ENCODE data around the gene NUDC. TPM values are rescaled to one million over a fixed set of nuclear protein-coding genes. Genes with fewer than 3 reads are reported as not detected.
A peak's percentile ranks its signal among the peaks of the same experiment; 100 is the strongest.
"Not testable (repeated sequence)": the region's sequence is repeated elsewhere in the genome, so short reads cannot be mapped to it uniquely, and the experiment has no call there.

Gene NUDC
- 10 to 100 TPM; 85.1 to 91.2 TPM for total RNA-seq

DNA sequence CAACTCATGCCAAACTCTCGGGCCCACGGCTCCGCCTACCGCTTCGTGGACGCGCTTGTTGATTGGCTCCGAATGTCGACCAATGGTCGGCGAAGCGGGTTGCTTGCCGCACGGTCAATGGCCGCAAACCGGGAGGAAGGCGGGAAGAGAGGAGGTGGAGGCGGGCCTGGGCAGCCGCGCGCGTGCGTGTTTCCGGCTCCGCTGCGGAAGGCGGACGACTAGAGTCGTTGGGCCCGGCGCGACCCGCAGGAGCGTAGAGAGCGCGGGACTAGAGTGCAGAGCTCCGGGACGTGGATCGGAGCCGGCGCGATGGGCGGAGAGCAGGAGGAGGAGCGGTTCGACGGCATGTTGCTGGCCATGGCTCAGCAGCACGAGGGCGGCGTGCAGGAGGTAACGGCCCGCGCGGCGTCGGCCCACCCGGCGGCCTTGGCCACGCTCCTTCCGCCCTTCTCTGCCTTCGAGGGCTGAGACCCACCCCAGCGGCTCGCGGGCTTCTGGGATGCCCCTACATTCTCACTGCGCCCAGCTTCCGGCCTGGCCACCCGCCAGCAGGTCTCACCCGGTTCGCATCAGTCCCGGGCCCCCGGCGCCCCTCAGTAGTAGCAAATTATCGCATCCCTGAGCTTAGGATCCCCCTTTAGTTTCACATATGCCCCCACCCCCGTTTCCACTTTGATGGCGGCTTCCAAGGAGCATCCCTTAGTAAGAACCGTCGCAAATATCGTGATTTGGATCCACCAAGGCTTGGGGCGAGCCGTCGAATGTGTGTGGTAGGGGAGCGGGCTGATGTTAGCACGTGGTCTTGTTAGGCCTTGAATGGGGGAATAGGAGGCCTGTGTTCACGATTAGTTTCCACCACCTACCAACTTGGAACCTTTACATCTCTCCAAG, at the start of gene NUDC:
Gene NUDC, plus strand, starts transcription at position 204 of the 891 bp plus-strand sequence. Its CDS starts 106 bp downstream, at position 310.
- ChIA-PET CTCF (interaction anchor here (0.9 to 2.2 kb wide), 2 partner anchors 21 to 75 kb away, joined by 3 to 5 read pairs; partner anchors contain the start of gene GPATCH3), POLR2A (interaction anchor here (0.6 to 2.4 kb wide), 6 partner anchors 10 to 379 kb away, joined by 3 to 17 read pairs (median 4); partner anchors contain the start of gene GPATCH3)
- peak within 1 kb of the TSS; percentile 99 for H3K27ac Mint-ChIP-seq
- peak within 1 kb of the TSS; percentile 98 for H3K4me3 Mint-ChIP-seq
- no peaks in the 10 kb centered on the region for H3K27me3 Mint-ChIP-seq (ENCODE audit: low read depth)
- DNase-seq (peak; percentile 98), ATAC-seq (peak; percentile 95)
- no peaks in the 10 kb centered on the region for H3K9me3 Mint-ChIP-seq (ENCODE audit: insufficient read depth)
- H3K4me1 Mint-ChIP-seq (ENCODE audit: low read depth): peaks cover 36% of the 10 kb centered on the region
- H3K36me3 Mint-ChIP-seq (ENCODE audit: low read depth): peaks cover 31% of the 10 kb centered on the region

DNA sequence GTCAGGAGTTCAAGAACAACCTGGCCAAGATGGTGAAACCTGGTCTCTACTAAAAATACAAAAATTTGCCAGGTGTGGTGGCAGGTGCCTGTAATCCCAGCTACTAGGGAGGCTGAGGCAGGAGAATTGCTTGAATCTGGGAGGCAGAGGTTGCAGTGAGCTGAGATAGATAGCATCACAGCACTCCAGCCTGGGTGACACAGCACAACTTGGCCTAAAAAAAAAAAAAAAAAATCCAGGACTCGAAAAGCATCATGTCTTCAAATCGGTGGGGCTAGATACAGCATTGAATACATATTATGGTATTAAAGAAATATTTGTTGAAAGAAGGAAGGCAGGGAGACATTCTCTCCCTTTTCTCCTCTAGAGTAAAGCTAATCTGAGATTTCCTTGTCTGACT, 48.4 kb upstream of the NUDC start:
- H3K9me3 Mint-ChIP-seq (ENCODE audit: insufficient read depth); H3K36me3 Mint-ChIP-seq (ENCODE audit: low read depth): not testable (repeated sequence)

DNA sequence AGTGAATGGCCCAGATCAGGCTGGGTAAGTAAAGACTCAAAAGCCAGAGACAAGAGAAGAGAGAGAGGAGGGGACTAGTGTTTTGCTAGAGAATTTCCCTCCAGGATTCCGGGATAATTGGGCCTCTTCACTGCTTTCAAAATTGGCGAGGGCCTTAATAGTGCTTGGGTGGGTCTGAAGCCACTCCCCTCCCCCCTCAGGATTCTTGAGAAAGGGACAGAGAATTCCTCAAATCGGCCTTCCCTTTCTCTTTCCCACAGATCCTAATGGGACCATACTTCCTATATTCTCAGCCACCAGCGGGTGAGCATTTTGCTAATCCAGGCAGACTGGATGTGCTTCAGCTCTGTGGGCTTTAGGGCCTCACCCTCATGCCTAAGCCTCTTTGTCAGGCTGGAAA, 46.6 kb upstream of the NUDC start:
- H3K27ac Mint-ChIP-seq: no peak overlapping the region
- no peak for ATAC-seq
- no peaks in the 10 kb centered on the region for H3K4me1 Mint-ChIP-seq (ENCODE audit: low read depth)
- ChIA-PET CTCF (no interaction called here), POLR2A (interaction anchor here (0.7 to 1.6 kb wide), 2 partner anchors 10 to 76 kb away, joined by 3 read pairs; no protein-coding TSS in a partner anchor)
- H3K9me3 Mint-ChIP-seq (ENCODE audit: insufficient read depth): no peaks in the 10 kb centered on the region
- no peak overlapping the region for H3K4me3 Mint-ChIP-seq
- peaks cover 20% of the 10 kb centered on the region for H3K36me3 Mint-ChIP-seq (ENCODE audit: low read depth)
- H3K27me3 Mint-ChIP-seq (ENCODE audit: low read depth): no peaks in the 10 kb centered on the region
- DNase-seq: no peak

More for the DNA sequence above, 48.4 kb upstream of the NUDC start:
- H3K27ac Mint-ChIP-seq: peak overlapping the region; percentile 30
- H3K4me1 Mint-ChIP-seq (ENCODE audit: low read depth); DNase-seq; ATAC-seq; H3K4me3 Mint-ChIP-seq; H3K27me3 Mint-ChIP-seq (ENCODE audit: low read depth): not testable (repeated sequence)
- POLR2A ChIA-PET: interaction anchor here (0.9 to 1.6 kb wide), 4 partner anchors 8 to 180 kb away, joined by 3 to 4 read pairs (median 3); no protein-coding TSS in a partner anchor
- CTCF ChIA-PET: interaction anchor here (0.7 to 1.2 kb wide), 4 partner anchors 8 to 271 kb away, joined by 3 to 4 read pairs (median 4); partner anchors contain the start of gene SFN

DNA sequence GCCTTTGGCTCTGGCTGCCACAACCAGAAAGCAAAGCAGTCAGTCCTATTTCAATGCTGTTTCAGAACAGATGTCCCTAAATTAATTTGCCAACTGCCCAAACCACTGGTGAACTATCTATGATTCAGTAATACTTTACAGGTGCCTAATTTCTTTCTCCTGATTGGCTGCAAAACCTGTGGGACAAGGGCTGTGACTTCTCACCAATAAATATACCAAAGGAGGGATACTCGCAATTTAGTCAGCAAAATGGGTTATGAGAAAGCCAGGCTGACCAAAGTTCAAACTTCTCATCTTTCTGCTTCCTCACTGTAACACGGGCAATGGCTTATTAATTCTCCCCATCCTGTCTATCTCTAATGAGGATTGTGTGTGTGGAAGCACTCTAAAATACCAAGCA, 44.2 kb upstream of the NUDC start:
- no peak overlapping the region for H3K27ac Mint-ChIP-seq
- POLR2A ChIA-PET: interaction anchor here (0.6 to 2.7 kb wide), 2 partner anchors 12 to 89 kb away, joined by 3 to 15 read pairs; partner anchors contain the start of gene PIGV
- no peak for DNase-seq

DNA sequence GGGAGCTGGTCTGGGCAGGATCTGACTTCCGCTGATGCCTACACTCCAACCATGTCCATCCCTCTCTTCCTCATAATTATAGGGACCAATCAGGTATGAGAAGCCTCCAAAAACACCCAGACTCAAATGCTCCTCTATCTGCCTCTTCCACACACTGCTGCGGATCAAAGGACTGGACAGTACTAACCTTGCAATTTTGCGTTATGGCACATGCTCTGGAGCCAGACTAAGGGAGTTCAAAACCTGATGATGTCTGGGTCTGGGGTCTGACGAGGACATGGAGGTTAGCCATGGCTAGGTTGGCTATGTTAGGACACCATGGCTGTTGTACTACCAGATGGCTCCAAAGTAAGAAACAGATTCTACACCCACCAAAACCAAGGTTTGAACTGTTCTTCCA, 41.8 kb upstream of the NUDC start:
- Mint-ChIP-seq H3K36me3 (ENCODE audit: low read depth) (peaks cover 47% of the 10 kb centered on the region), H3K27ac (peak overlapping the region; percentile 26), H3K27me3 (ENCODE audit: low read depth) (no peaks in the 10 kb centered on the region), H3K9me3 (ENCODE audit: insufficient read depth) (no peaks in the 10 kb centered on the region), H3K4me1 (ENCODE audit: low read depth) (no peaks in the 10 kb centered on the region), H3K4me3 (no peak overlapping the region)
- CTCF ChIA-PET: interaction anchor here (1.0 to 3.7 kb wide), 3 partner anchors 15 to 277 kb away, joined by 4 to 25 read pairs (median 6); no protein-coding TSS in a partner anchor
- DNase-seq: no peak
- ATAC-seq: no peak
- POLR2A ChIA-PET: interaction anchor here (1.8 kb wide), 1 partner anchor 11 kb away, joined by 6 read pairs; the partner anchor contains the start of gene GPN2

More for the DNA sequence above, 44.2 kb upstream of the NUDC start:
- CTCF ChIA-PET: interaction anchor here (0.7 to 3.7 kb wide), 9 partner anchors 9 to 440 kb away, joined by 3 to 25 read pairs (median 6); partner anchors contain the start of gene GPN2
- no peaks in the 10 kb centered on the region for H3K4me1 Mint-ChIP-seq (ENCODE audit: low read depth)
- no peaks in the 10 kb centered on the region for H3K9me3 Mint-ChIP-seq (ENCODE audit: insufficient read depth)
- H3K27me3 Mint-ChIP-seq (ENCODE audit: low read depth): no peaks in the 10 kb centered on the region
- ATAC-seq: no peak
- H3K36me3 Mint-ChIP-seq (ENCODE audit: low read depth): peaks cover 27% of the 10 kb centered on the region
- no peak overlapping the region for H3K4me3 Mint-ChIP-seq

DNA sequence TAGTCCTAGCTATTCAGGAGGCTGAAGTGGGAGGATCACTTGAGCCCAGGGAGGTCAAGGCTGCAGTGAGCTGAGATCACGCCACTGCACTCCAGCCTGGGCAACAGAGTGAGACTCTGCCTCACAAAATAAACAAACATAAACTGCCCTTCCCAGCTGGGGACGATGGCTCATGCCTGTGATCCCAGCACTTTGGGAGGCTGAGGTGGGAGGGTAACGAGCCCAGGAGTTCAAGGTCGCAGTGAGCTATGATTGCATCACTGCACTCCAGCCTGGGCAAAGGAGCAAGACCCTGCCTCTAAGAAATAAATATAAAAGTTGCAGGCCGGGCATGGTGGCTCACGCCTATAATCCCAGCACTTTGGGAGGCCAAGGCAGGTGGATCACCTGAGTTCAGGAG, 39.9 kb upstream of the NUDC start:
- not testable (repeated sequence) for ATAC-seq; H3K4me3 Mint-ChIP-seq; H3K9me3 Mint-ChIP-seq (ENCODE audit: insufficient read depth); H3K4me1 Mint-ChIP-seq (ENCODE audit: low read depth); H3K27me3 Mint-ChIP-seq (ENCODE audit: low read depth); H3K27ac Mint-ChIP-seq; DNase-seq
- ChIA-PET POLR2A (interaction anchor here (0.7 to 1.1 kb wide), 4 partner anchors 9 to 381 kb away, joined by 3 to 6 read pairs (median 4); partner anchors contain the start of gene GPN2), CTCF (interaction anchor here (1.4 to 2.6 kb wide), 4 partner anchors 14 to 279 kb away, joined by 3 to 15 read pairs (median 5); partner anchors contain the start of gene GPATCH3)
- H3K36me3 Mint-ChIP-seq (ENCODE audit: low read depth): peaks cover 55% of the 10 kb centered on the region

DNA sequence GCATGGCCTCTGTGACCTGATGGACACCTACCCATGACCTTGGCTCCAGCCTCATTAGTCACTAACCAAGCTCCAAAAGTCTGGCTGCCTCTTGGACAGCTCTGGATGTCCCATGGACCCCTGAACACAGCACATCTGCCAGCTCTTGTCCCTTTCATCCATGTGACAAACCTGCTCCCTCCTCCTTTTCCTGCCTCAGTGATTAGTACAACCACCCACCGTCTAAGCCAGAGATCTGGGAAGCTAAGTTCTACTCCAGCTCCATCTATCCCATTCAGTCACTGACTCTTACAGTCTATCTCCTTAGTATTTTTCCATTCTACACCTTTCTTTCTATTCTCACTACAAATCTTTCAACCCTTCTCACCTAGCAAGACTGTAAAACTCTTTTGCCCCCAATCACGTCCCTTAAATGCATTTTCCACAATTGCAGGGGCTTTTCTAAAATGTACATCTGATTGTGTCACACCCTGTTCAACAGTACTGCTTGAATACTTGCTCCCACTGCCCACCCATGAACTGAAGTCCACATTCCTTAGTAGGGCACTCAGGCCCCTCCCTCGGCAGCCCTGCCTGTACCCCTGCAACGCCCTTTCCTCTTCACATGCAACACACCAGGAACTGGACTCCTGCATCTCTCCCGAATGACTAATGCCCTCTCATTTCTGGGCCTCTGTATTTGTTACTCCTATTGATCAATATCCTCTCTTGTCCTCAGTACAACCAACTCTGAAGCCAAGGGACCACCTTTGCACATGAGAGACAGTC, 38.7 kb upstream of the NUDC start:
- peaks cover 6% of the 10 kb centered on the region for H3K4me1 Mint-ChIP-seq (ENCODE audit: low read depth)
- DNase-seq: no peak
- H3K4me3 Mint-ChIP-seq: no peak overlapping the region
- H3K9me3 Mint-ChIP-seq (ENCODE audit: insufficient read depth): no peaks in the 10 kb centered on the region
- POLR2A ChIA-PET: interaction anchor here (1.0 to 1.1 kb wide), 2 partner anchors 17 to 383 kb away, joined by 3 to 4 read pairs; no protein-coding TSS in a partner anchor
- no peak overlapping the region for H3K27ac Mint-ChIP-seq
- no peaks in the 10 kb centered on the region for H3K27me3 Mint-ChIP-seq (ENCODE audit: low read depth)
- CTCF ChIA-PET: interaction anchor here (0.9 to 2.6 kb wide), 4 partner anchors 15 to 280 kb away, joined by 3 to 15 read pairs (median 5); partner anchors contain the start of gene GPATCH3
- ATAC-seq: no peak
- peaks cover 55% of the 10 kb centered on the region for H3K36me3 Mint-ChIP-seq (ENCODE audit: low read depth)

DNA sequence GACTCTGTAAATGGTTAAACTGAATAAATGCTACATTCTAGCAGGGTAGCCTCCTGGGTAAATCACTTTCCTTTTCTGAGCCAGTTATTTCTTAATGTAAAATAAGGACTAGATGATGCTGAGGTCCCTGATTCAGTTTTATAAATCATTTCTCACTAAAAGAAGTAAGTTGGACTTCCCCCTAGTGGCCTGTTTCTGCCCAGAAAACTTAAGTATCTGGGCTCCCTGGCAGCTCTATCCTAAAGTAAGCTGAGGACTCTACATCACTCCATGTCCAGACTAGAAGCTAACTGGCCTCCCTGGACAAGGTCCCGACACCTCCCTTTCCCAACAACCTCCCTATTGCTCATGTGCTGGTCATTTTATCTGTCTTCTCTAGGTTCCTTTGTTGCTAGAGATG, 34.4 kb upstream of the NUDC start:
- Mint-ChIP-seq H3K27ac (peak overlapping the region; percentile 52), H3K4me3 (peak overlapping the region; percentile 35), H3K9me3 (ENCODE audit: insufficient read depth) (no peaks in the 10 kb centered on the region), H3K27me3 (ENCODE audit: low read depth) (no peaks in the 10 kb centered on the region), H3K36me3 (ENCODE audit: low read depth) (peaks cover 65% of the 10 kb centered on the region), H3K4me1 (ENCODE audit: low read depth) (peaks cover 32% of the 10 kb centered on the region)
- no peak for DNase-seq
- POLR2A ChIA-PET: interaction anchor here (0.7 kb wide), 1 partner anchor 511 kb away, joined by 4 read pairs; no protein-coding TSS in a partner anchor
- CTCF ChIA-PET: interaction anchor here (0.5 to 5.6 kb wide), 16 partner anchors 9 to 303 kb away, joined by 3 to 40 read pairs (median 5); partner anchors contain the start of gene SFN
- no peak for ATAC-seq

DNA sequence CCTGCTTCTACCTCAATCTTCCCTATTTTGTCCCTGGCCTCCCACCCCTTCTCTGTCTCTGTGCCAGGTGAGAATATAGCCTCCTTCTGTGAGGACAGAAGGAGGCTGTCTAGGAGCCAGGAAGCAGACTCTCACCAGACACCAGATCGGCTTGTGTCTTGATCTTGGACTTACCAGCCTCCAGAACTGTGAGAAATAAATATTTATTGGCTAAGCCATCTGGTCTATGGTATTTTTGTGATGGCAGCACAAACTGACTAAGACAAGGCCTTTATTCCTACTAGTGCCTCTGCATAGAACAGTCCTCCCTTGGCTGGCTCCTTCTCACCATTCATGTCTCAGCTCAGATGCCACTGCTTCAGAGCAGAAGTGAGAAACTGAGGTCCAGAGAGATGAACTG, 33.3 kb upstream of the NUDC start:
- no peaks in the 10 kb centered on the region for H3K27me3 Mint-ChIP-seq (ENCODE audit: low read depth)
- H3K4me3 Mint-ChIP-seq: peak overlapping the region; percentile 96
- peaks cover 32% of the 10 kb centered on the region for H3K4me1 Mint-ChIP-seq (ENCODE audit: low read depth)
- no peaks in the 10 kb centered on the region for H3K9me3 Mint-ChIP-seq (ENCODE audit: insufficient read depth)
- ChIA-PET POLR2A (interaction anchor here (3.6 to 4.6 kb wide), 2 partner anchors 12 to 23 kb away, joined by 29 to 70 read pairs; partner anchors contain the start of gene GPATCH3), CTCF (interaction anchor here (0.8 to 5.6 kb wide), 7 partner anchors 10 to 286 kb away, joined by 3 to 40 read pairs (median 4); partner anchors contain the start of gene SFN)
- peak overlapping the region; percentile 72 for H3K27ac Mint-ChIP-seq
- ATAC-seq (no peak), DNase-seq (no peak)
- H3K36me3 Mint-ChIP-seq (ENCODE audit: low read depth): peaks cover 65% of the 10 kb centered on the region

DNA sequence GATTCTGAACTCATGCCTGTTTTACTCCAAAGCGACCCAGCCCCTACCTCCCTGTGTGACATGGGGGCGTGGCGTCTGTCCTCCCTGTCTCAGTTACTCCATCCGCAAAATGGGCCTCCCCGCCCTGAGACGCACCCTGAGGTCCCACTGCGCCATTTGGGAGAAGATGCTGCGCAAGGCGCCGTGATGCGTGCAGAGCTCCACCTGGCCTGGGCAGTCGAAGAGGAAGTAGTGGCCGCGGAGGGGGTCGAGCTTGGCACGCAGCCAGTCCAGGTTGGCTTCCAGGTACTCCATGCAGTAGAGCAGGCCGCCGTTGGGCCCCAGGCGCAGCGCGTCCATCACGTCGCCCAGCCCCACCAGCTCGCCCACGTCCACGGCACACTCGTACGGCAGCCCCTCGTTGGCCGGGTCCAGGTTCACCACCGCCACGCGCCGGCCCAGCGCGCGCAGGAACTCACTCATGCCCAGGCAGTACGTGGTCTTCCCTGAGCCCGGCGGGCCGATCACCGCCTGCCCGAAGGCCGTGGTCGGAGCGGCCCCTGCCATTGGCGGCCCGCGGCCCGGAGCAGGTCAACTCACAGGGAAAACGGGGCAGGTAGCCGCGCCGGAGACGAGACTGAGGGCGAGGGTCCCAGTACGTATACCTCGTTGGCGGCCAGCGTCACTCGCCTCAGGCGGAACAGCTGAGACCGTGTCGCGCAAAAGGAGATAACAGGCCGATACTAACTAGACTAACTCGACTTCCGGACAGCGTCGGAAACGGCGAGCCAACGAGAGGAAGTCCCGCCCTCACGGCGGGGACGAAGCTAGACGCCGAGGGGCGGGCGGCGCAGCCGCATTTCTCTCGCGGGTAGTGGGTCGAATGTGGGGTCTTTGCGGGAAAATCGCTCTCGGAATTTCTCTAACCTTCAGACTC, 31.7 kb upstream of the NUDC start, which contains the start of gene GPN2:
Gene GPN2, minus strand, starts transcription at position 733 of the 916 bp plus-strand sequence. Its CDS starts 187 bp downstream, at position 546.
- Mint-ChIP-seq H3K36me3 (ENCODE audit: low read depth) (peaks cover 64% of the 10 kb centered on the region), H3K27me3 (ENCODE audit: low read depth) (no peaks in the 10 kb centered on the region), H3K4me3 (peak within 1 kb of the TSS; percentile 96), H3K4me1 (ENCODE audit: low read depth) (peaks cover 32% of the 10 kb centered on the region), H3K9me3 (ENCODE audit: insufficient read depth) (no peaks in the 10 kb centered on the region), H3K27ac (peak within 1 kb of the TSS; percentile 96)
- ChIA-PET POLR2A (interaction anchor here (0.6 to 4.6 kb wide), 20 partner anchors 9 to 1740 kb away, joined by 3 to 70 read pairs (median 3); partner anchors contain the start of genes GPATCH3, HMGN2 and ZDHHC18), CTCF (interaction anchor here (0.6 to 5.6 kb wide), 11 partner anchors 10 to 388 kb away, joined by 3 to 40 read pairs (median 4); partner anchors contain the start of genes GPATCH3 and SFN)
- peak; percentile 97 for ATAC-seq
- peak; percentile 86 for DNase-seq
